GM19239 (cell line): ENCODE results near the gene EXD3.
"Not testable (repeated sequence)": the region's sequence is repeated elsewhere in the genome, so short reads cannot be mapped to it uniquely, and the experiment has no call there.

Experiments
- DNase-seq: peaks from one replicate; pipeline ENCODE4 v3.0.0; 2011; ENCODE audit warnings: low spot score; ENCODE audit not compliant: insufficient read length
- FAIRE-seq: peaks from 2 replicates; lab custom pipeline; 2011; peaks lifted over from hg19 to GRCh38; lab: Jason Lieb, UNC

Gene EXD3

DNA sequence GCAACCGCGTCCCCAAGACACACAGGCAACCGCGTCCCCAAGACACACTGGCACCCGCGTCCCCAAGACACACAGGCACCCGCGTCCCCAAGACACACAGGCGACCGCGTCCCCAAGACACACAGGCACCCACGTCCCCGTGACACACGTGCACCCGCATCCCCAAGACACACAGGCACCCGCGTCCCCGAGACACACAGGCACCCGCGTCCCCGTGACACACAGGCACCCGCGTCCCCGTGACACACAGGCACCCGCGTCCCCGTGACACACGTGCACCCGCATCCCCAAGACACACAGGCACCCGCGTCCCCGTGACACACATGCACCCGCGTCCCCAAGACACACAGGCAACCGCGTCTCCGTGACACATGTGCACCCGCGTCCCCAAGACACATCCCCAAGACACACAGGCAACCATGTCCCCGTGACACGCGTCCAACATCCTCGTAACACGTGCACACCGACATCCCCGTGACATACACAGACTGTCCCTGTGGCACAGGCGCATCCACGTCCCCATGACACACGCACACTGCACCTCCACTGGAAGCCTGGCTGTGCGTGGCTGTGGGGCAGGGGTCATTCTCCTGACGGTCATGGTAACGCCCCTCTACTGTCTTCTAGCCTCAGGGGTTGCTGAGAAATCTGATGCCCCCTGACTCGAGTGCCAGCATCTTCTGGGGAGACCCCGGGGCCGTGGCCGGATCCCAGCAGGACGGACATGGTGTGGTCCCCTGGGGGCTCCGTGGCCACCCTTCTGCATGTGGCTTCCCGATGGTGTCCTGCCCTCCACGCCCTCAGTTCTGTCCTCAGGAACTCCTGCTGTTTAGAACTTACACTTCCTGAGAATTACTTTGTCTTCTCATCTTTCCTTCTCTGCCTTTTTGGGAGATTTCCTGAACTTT lies 24.1 kb downstream of the EXD3 start:
- DNase-seq (no peak), FAIRE-seq (no peak)

DNA sequence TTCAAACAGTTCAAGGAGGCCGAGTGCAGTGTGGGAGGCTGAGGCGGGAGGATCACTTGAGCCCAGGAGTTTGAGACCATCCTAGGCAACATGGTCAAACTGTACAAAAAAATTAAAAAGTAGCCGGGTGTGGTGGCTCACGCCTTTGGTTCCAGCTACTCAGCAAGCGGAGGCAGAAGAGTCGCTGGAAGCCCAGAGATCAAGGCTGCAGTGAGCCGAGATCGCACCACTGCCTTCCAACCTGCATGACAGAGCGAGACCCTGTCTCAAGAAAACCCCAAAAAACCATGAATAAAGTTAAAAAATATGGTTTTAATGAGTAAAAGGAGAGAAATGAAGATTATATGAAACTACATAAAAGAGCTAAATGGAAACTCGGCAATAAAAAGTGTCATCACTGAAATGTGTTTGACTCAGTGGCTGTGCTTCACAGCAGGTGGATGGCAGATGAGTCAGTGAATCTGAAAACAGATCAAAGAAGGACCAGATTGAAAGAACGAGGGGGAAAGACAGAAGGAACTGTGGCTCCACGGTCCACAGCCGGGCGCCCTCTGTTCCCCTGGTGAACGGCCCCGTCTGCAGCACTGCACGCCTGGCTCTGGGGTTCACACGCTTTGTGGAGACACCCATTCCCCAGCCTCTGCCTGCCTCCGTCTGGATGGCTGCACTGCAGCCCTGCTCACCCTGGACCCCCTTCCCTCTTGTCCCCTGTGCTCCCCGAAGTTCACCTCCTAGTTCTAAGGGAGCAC lies 25.1 kb downstream of the EXD3 start:
- FAIRE-seq (no peak), DNase-seq (no peak)

DNA sequence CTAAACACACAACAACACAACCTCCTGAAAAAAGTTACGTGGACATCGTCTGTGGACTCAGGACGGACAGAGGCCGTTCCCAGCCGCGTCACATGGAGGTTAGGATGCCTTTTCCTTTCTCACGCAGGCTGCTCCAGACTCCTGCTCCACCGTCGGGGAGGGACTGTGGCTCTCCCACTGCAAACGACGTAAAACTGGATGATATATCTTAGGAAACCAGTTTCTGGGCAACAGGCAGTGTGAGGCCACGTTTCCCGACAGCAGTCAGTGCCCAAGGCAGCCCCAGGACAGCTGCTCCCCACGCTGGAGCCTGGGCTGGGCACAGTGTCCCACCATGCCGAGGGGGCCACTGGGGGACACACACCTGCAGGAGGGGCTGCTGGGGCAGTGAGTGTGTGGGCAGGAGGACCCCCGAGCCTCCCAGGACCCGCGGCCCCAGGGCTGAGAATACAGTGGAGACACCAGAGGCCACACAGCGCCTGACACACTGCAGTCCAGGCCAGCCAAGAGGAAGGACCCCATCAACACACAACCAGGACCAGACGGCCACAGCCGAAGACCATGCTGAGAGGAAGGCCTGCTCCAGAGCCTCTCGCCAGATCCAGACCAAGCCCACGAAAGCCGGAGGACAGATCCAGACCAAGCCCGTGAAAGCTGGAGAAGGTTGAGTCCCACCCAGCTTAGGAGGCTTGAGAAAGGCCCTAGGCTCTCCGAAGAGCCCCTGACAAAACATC lies 26.2 kb downstream of the EXD3 start:
- no peak for FAIRE-seq
- no peak for DNase-seq

DNA sequence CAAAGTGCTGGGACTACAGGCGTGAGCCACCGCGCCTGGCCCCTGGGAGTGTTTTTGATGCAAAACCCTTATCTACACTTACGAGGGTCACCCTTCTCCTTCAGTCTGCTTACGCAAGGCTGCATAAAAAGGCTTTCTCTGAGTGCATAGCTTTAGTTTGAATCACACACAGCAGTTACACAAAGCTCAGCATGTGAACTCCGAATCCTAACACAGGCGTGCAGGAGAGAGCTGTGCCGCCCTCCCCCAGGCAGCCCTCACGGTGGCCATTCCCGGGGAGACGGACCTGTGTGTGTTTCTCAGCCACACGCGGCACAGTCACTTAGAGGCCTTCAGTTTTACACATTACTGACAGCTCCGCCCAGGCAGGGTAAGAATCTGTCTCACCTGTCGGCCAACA lies 26.7 kb downstream of the EXD3 start:
- no peak for DNase-seq
- FAIRE-seq: no peak

DNA sequence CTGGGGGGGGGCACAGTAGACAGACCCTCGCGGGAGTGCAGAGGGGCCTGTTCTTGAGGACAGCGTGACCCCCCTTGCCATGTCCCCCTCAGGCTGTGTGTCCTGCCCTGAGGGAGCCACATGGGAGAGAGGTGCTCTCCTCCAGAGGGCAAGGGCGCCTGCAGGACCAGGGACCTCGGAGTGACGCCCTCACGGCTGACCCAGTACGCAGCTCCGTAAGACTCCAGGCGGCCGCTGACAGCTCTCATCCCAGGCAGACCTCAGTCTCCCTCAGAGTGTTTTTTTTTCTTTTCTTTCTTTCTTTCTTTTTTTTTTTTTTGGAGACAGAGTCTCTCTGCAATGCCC lies 27.3 kb downstream of the EXD3 start:
- FAIRE-seq: no peak

DNA sequence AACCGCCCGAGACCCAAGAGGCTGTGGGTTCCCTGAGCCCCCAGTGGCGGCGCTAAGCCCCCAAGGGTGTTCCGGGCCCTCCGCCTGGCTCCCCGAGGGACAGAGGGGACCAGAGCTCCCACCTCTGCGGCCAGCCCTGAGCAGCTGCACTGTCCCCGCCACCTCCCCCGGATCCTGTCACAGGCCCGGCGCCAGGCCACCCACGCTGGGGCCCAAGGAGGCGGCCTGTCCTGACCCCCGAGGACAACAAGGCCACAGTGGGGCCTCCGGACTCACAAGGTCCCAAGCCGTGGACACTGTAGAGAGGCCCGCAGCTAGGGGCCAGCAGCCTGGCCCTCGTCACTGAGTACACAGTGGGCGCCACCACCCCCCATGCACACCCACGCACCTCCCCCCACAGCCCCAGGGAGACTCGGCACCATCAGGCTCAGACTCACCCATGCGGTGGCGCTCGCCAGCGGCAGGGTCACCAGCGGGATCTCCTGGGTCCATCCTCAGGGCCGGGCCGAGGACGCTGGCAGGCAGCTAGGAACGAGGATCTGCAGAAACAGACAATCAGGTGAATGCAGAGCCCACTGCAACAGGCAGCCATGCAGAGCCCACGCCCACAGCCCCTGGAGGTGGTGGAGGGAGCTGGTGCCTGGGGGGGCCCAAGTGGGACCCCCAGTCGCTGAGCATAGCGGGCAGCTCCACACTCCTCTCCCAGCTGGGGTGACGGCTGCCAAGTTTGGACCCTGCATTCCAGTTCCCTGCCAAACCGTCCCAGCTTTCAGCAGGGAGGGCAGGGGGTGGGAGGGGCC lies 27.9 kb downstream of the EXD3 start:
- no peak for DNase-seq
- FAIRE-seq: no peak

More for the DNA sequence above, 27.3 kb downstream of the EXD3 start:
- no peak for DNase-seq

DNA sequence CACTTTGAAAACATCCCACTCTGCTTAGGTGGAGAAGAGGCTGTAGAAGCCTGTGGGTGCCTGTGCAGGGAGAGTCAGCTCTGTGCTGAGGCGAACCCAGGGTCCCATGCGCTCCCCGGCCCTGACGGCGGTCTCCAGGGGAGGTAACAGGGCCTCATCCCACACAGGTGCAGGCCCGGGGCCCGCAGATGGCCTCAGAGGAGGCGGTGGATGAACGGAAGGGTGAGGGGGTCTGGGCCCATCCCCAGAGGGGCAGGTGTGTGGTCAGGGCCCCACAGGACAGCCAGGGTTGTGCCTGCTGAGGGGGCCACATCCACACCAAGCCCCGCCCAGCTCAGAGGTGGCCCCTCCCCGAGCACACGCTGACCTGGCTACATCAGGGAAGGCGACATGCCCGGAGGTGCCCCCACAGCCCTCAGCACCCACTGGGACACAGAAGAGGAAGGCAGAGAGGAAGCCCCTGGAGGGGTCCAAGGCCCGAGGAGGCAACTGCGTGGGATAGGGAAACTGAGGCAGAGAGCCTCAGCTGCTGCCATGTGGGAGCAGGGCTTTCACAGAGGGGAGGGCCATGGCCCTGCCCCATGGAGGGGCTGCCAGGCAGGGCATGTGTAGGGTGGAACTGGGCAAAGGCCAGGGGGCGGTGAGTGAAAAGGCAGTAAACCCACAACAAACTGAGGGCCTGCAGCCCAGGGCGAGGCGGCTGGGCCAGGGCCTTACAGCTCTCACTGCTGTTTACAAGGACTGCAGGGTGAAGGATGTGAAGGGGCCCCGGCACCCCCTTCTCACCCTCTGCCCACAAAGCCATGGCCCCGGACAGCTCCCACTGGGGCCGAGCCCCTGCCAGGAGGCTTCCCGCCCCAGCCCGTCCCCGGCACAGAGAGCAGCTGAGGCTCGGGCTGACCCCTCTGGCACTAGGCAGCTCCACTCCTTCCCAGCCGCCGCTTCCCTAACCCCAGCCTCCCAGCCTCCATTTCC lies 29.5 kb downstream of the EXD3 start:
- FAIRE-seq: no peak
- no peak for DNase-seq

DNA sequence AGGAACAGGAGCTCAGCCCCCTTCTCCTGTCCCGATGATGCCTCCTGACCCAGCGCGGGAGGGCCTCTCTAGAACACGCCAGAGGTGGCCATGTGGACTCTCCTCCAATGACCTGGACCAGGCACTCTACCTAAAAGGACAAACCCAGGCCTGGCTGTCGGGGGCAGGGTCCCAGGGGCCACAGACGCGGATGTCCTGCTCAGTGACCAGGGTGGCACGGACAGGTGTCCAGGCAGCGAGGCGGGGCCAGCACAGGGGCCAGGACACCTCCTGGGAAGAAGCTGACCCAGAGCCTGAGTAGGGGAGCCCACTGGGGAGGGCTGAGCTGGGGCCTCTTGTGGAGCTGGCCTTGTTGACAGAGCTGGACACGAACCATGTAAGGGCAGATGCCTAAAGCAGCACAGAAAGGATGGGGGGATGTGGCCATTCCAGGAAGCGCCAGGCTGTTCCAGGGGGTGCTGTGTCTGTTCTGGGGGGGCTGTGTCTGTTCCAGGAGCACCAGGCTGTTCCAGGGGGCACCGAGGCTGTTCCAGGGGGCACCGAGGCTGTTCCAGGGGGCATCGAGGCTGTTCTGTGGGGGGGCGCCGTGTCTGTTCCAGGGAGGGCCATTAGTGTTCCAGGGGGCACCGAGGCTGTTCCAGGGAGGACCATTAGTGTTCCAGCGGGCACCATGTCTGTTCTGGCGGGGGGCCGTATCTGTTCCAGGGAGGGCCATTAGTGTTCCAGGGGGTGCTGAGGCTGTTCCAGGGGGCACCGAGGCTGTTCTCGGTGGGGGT lies 30.5 kb downstream of the EXD3 start:
- DNase-seq: no peak
- no peak for FAIRE-seq

DNA sequence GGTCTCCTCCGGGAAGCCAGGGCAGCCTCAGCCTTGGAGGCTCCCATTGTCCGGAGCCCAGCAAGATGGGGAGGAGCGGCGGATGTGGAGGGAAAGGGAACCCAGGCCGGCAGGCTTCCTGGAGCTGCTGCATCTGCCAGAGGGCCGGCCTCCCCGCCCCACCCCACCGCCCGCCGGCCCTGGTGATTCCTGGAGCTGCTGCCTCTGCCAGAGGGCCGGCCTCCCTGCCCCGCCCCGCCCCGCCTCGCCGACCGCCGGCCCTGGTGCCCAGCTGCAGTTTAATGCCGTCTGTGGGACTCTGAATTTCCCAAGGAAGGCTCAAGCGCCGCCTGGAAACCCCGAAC lies 31.6 kb downstream of the EXD3 start:
- no peak for DNase-seq
- FAIRE-seq: no peak

DNA sequence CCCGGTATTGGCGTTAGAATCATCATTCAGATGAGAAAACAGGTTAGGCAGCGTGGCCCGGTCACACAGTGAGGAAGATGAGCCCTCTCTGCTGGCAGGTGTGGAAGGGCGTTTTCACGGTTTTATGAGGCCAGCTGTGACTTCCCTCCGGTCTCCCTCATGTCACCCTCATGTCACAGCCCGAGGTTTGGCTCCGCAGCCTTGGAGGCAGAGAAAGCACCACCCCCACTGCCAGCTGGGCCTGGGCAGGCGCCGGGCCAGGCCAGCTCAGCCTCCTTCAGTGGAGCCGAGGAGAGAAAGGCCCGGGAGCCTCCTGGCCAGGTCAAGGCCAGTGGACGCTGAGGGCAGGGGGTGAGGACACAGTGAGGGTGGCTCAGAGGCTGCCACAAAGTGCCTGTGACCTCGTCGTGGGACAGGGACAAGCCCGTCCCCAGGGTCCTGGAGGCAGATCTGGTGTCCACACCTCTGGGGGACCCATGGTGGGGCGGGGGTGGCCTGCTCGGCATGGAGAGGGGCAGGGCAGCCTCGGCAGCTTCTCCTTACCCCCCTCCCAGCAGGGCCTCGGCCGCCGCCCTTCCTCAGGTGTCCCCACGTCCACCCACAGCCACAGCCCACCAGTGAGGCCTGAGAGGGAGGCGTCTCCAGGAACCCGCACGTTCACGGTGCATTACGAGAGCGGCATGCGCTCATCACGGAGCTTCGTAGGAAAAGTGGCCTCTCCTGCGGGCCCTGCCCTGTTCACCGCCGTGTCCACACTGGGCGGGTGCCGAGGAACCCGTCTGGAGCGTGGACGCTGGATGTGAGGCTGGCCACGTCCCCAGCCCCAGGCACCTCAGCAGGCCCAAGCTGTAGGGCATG lies 32.2 kb downstream of the EXD3 start:
- DNase-seq: no peak
- FAIRE-seq: no peak

DNA sequence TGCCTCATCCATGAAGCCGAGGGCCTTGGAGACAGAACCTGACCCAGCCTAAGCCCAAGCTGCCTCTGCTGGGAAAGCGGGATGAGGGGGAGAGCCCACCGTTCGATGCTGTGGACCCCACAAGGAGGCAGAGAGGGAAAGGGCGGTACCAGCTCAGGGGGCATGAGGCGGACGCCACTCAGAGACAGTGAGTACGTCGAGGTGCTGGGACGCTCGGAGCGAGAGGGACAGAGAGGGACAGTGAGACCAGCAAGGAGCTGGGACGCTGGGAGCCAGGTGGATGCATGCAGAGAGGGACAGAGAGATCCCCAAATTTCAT lies 33.6 kb downstream of the EXD3 start:
- FAIRE-seq (no peak), DNase-seq (no peak)

DNA sequence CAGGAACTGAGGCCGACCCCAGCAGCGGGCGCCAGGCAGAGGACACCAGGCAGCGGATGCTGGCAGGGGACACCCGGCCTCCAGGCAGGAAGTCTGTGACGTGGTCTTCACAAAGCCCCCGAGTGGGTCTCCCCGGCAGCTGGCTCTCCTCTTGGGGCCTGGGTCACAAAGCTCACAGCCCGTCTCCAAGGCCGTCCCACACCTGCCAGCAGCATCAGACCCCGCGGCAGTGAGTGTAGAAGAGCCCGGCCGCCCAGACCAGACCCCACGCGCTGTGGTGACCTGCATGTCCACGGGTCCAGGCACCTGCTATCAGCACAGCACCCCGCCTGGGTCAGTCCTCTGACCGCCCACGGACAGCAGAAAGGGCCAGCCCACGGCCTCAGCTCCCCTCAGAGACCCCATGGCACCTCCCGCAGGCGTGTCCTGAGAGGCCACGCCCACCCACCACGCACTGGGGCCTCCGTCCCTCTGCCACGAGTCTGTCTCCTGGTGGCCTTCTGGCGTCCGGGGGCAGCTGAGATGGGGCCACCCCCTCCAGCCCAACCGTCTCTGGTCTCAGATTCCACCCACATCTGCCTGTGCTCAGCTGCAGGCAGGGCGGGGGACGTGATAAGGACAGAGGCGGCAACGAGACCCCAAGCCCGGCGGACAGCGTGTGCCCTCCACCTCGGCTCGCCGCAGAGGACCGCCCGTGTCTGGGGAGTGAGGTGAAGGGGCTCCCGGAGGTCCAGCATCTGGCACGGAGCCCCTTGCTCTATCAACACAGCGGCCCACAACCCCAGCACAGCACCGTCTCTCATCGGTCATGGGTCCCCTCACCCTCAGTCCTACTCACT lies 34.2 kb downstream of the EXD3 start:
- DNase-seq: no peak
- no peak for FAIRE-seq

DNA sequence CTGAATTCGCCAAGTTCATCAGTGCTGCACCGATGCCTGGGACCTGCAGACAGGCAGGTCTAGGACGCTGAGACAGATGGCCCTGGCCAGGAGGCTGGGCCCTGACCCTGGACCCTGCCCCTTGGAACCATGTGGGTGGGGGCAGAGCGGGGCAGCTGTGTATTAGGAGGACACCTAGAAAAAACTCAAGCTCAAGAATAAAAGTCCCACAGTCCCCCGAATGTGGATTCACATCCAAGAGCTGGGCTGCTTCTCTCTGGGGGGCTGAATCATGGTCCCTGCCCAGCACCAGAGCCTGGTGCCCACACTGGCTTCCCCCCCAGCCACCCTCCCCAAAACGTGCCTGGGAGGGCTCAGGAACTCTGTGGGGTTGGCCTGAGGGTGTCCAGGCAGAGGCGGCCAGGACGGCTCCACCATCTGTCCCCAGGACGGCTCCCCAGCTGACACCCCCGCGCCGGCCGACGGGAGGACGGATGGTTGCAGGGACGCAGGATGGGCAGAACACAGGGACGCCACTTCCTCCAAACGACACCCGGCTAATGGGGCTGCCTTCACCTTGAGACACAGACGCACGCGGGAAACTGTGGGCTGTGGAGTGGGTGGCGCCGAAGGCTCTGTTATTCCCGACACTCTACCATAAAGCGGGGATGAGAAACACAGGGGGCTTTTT lies 34.9 kb downstream of the EXD3 start:
- FAIRE-seq: no peak

DNA sequence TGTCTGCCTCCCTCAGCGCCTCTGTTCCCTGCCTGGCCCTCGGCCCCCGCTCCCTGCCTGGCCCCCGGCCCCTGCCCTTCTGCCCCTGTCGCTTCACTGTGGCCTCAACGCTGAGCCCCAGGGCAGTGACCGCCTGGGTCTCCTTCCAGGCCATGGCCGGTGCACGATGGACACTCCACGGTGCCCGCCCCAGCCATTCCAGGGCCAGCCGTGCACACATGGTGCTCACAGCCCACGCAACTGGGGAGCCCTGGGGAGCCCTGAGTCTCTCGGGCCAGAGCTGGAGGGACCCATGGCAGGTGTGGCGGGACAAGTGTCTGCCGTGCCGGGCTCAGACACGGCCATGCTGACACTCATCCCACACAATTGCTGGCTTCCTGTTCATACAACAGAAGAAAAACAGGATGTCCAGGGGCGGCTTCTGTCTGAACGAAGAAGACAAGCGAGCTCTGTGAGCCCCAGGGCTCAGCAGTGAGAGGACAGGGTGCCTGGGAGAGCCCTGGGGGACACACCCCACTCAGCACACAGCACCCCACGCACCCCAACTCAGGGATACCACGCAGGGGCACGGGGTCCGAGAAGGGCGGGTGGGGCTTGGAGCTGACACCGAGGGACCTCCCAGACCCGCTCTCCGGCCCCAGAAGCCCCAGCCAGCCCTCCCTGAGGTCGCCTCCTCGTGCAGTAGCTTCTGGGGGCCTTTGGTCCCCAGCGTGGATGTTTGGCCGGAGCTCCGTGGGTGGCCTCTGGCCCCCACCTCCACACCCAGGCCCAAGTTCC lies 35.7 kb downstream of the EXD3 start:
- no peak for FAIRE-seq
- DNase-seq: no peak

More for the DNA sequence above, 34.9 kb downstream of the EXD3 start:
- no peak for DNase-seq

DNA sequence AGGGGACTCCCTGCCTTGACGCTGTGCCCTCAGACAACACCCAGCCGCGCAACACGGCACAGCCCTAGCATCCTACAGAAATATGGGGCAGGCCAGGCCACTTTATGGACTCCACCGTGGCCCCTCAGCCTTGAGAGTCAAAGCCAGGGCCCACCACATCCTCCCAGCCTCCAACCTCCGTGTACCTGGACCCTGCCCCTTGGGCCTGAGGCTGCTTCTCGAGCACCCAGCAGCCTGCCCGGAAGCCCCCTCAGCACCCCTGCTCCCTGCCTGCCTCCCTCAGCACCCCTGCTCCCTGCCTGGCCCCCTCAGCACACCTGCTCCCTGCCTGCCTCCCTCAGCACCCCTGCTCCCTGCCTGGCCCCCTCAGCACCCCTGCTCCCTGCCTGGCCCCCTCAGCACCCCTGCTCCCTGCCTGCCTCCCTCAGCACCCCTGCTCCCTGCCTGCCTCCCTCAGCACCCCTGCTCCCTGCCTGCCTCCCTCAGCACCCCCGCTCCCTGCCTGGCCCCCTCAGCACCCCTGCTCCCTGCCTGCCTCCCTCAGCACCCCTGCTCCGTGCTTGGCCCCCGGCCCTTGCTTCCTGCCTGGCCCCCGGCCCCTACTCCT lies 36.4 kb downstream of the EXD3 start:
- not testable (repeated sequence) for DNase-seq, FAIRE-seq
